NCI-H82 treated with DMSO at 0.1 percent for 48 hours (cell line): ENCODE data around the gene FAP.

Experiments
- DNase-seq: peaks from one replicate; lab custom pipeline; 2025; ENCODE audit not compliant: unreplicated experiment; lab: John Stamatoyannopoulos, UW

The FAP gene

GRCh38 chr2:162188451-162188850 is 54.8 kb downstream of the FAP start:
- DNase-seq: no peak

- DNase-seq: no peak
These were observed 57.6 kb downstream of the FAP start for GRCh38 chr2:162185541-162186232.

DNA sequence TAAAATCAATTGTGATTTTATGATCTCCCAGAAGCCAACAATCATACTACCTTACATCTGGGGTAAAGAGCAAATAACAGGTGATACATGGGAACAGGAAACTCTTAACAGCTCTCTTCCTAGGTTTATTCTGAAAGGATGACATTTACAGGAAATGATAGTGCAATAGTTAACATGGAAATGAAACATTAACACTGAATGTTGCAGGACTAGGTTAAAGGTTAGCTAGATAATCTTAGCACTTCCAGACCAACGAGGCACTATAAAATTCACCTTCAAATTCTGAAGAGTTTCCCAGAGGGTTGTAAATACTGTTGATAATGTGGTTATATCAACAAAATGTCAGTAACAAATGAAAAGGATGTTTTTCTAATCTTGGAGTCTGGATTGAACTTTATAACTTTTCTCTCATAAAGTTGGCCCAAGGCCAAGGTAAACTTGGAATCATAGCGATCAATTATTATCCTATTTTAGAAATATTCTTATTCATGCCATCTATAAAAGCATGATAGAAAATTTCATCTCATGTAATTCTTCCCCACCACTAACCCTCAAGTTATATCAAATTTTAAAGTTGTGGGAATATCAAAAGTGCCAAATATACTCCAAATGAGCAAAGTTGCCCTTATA is 58.3 kb downstream of the FAP start:
- DNase-seq: no peak

DNA sequence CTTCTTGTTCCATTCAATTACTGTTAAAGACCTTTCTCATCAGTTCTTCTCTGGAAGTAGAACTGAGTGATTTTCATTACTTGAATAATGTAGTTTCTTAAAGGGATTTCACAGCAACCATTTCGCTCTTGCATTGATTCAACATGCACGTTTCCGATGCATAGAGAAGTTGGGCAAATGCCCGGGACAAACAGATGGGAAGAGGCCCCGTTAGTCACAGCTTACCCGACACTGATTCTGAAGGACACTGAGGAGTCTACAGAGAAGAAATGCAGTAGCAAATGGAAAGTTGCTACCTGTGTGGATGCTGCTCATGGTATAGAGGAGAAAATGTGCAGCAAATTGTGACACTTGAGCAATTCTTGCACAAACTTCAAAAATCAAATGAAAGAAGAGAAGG is 58.9 kb downstream of the FAP start:
- no peak for DNase-seq

DNA sequence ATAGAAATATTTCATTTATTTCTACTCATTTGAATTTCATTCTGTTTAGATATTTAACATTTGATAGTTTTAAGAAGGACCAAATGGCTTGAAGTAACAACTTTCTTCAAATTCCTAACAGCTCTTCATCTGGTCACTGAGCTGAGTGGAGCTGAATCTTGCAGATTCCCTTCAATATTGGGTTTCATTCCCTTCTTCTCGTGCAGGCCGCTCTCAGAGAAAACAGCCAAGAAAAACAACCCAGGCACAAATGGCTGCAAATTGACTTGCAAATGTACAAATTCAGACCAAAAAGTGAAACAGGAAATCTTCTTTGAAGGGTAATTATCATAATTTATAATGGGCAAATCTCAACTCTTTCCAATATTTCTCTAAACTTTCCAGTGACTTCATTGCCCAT is 60.9 kb downstream of the FAP start:
- DNase-seq: no peak

DNA sequence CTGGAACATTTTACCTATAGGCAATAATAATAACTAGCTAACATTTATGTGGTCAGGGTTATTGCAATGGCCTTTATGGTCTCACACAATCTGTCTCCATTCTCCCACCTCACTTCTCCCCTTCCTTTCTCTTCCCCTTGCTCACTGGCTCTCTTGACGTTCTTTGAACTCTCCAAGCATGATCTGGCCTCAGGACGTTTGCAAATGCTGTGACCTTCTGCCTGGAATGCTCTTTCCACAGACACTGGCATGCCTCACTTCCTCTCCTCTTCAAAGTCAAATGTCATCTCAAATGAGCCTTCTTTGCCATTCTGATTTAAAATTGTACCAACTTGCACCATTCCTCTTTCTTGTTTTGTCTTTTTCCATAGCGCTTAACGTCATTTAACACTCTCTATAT is 65.9 kb downstream of the FAP start:
- DNase-seq: no peak

DNA sequence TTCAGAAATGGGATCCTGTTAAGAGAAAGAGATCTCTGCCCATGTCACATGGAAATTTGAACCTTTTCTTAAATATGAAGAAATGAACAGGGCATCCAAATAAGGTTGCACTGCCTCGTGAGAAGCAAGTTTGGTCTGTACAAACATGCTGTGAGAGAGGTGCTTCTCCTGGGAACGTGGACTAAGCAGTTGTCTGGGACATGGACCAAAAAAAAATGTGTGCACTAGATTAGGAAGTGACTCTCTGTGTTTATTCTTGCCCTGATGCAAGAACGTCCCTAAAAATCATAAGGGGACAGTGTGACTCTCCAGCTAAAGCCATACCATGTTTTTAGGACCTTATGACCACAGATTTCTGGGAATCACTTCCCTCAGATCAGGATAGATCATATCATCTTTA is 67.5 kb downstream of the FAP start:
- no peak for DNase-seq

DNA sequence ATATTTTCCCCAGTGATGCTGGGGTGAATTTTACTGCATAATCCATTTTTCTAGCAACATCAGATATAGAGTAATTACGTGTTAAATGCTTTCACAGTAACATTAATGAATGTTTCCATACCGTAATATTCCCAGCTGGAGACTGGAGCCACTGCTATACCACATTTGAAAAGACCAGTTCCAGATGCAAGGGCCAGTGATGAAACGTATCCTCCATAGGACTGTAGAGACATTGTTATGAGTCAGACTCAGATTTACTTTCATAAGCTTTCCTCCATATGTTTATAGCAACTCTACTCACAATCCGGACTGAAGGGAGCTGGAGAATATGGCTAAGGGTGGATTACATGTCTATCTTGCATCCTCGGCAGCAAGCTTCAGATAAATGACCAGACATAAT is 68.5 kb downstream of the FAP start:
- no peak for DNase-seq

- DNase-seq: no peak
These were observed 70.4 kb downstream of the FAP start for GRCh38 chr2:162172802-162173370.

GRCh38 chr2:162166745-162167144 is 76.5 kb downstream of the FAP start:
- DNase-seq: no peak

- DNase-seq: no peak
These were observed 77.1 kb downstream of the FAP start for GRCh38 chr2:162166174-162166573.

DNA sequence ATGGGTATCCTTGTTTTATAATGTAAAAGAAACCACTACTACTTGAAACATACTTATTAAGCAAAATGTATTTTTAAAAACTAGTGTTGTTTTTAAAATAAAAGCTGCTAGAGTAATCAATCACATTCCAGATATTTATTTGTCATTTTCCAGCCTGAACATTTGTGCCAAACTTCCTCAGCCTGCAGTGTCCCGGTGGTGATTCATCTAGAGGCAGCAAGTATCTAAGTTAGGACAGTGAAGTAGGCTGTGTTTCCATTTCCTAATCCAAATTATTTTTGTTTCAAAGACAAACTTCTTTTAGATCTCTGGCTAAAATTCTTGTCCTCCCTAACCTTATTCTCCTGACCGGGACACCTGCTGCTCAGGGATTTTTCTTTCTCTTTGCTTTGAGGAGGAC is 78.4 kb downstream of the FAP start:
- no peak for DNase-seq

DNA sequence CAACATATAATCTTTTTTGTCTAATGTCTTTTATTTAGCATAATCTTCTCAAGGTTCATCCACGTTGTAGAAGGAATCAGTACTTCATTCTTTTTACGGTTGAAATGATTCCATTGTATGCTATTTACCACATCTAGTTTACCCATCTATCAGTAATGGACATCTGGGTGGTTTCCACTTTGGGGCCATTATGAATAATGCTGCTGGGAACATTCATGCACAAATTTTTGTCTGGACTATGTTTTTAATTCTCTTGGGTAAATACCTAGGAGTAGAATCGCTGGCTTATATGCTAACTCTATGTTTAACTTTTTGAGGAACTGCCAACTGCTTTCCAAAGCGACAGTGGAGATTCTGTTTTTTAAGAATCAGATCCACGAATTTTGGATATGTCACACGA is 83.8 kb downstream of the FAP start:
- DNase-seq: no peak

- no peak for DNase-seq
These were observed 87.1 kb downstream of the FAP start for GRCh38 chr2:162156149-162156548.

- no peak for DNase-seq
These were observed 88.2 kb downstream of the FAP start for GRCh38 chr2:162155093-162155492.

GRCh38 chr2:162153608-162154224 is 89.5 kb downstream of the FAP start:
- peak; percentile 36 for DNase-seq

- DNase-seq: no peak
These were observed 91.1 kb downstream of the FAP start, which contains the start of gene GCG for GRCh38 chr2:162152147-162152546. GCG (minus strand) TSS chr2:162152247; CDS start chr2:162149178, 3,069 bp downstream.

DNA sequence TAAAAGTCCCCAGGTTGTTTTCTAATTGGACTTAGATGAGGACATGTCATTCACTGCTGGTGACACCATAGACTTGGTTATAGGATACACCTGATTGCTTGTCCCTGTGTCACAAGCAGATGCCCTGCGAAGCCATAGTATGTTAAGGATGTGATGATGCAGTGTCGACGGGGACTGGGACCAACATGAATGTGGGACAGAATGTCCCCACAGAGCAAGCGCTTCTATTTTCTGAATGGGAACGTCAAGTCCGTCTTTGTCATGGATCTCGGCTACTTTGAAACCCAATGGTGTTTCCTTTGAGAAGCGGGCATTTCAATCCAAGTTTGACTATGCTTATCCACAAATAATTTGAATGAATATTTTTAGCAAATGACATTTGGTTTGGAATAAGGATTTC is 93.3 kb downstream of the FAP start:
- no peak for DNase-seq

DNA sequence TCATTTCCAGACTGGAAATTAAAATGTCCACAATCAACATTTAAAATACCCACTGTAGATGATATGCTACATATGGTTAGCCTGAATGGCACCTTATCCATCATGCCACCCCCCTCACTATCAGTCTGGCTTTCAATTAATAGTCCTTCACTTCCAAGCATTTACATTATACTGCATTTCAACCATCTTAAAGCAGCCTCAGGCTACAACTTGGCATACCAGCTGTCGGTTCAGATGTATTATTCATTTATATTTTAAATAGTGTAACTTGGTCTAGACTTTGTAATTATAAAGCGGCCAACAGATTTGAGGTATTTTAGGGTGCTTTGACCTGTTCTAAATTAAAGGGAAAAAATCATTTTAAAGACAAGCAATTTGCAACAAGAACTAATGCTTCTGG is 93.8 kb downstream of the FAP start:
- DNase-seq: no peak

DNA sequence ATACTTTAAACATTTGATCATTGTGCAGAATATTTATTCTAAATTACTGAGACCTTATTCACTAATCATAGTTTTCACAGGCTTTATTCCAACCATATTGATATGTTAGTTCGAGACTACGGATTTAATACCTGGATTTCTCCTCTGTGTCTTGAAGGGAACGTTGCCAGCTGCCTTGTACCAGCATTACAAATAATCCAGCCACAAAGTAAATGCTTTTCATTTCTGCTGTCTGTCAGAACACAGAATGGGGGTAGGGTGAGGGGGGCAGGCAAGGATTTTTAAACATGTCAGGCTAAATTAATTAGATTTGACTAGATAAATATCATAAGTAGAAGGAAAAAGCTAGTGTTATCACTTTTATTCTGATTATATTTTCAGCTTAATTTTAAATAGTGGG is 94.3 kb downstream of the FAP start:
- no peak for DNase-seq

GRCh38 chr2:162143969-162144368 is 99.3 kb downstream of the FAP start:
- no peak for DNase-seq

DNA sequence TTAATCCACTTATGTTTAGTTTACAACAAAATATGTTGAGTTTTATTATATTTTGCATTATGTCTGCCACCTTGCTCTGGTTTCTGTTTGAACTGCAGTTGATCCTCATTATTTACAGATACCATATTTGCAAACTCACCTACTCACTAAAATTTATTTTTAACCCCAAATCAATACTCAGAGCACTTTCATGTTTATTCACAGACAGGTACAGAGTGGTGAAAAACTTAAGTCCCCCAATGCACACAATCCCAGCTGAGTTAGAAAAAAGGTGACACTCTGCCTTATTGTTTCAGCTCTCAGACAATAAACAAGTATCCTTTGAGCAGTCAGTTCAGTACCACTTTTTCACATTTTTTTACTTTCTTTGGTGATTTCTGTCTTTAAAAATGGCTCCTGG is 104.9 kb downstream of the FAP start:
- no peak for DNase-seq
